GM18909 (cell line): ENCODE measurements around the gene GCLC.
"Not testable (repeated sequence)": the region's sequence is repeated elsewhere in the genome, so short reads cannot be mapped to it uniquely, and the experiment has no call there.

Experiments
- ATAC-seq: cut with Tn5 transposase; IDR thresholded peaks from one replicate; pipeline ENCODE4 v1.9.1; 2021; ENCODE audit warnings: mild to moderate bottlenecking; ENCODE audit not compliant: unreplicated experiment, poor library complexity

The GCLC gene

DNA sequence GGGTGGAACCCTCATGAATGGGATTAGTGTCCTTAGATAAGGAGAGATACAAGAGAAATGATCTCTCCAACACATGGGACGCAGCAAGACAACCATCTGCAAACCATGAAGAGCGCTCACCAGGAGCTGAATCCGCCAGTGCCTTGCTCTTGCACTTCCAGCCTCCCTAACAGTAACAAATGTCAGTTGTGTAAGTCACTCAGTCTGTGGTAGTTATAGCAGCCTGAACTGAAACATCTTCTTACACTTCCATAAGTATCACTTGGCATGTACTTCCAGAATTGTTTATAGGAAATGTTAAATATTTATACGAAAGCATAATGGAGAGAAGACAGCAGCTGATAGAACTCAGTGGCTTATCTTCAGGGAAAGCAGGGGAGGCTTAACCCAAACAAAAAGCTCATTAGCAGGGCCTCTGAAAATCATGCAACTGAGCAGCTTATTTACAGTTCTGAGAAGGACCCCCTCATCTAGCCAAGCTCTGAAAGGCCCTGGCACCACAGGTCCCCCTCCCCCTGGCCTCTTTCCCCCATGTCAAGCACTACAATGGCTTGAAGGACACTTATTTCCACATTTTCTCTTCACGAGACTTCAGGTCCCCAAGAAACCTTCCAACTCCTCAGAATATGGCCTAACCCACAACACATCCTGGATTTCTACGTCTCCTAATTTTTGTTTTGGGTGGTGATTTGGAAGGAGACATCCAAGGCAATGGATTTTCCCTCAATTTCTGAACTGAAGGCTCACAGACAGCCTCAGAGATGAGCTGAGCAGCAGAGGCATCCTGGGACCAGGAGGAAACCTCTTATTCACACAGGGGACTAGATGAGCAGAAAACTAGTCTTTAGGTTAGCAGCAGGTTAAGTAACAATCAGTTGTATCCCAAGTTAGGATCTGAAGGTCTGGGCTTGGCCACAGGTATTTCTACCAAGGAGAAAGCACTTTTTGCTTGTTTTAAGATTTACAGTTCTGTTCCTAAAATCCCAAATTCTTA, 49.1 kb downstream of the GCLC start:
- ATAC-seq = no peak

DNA sequence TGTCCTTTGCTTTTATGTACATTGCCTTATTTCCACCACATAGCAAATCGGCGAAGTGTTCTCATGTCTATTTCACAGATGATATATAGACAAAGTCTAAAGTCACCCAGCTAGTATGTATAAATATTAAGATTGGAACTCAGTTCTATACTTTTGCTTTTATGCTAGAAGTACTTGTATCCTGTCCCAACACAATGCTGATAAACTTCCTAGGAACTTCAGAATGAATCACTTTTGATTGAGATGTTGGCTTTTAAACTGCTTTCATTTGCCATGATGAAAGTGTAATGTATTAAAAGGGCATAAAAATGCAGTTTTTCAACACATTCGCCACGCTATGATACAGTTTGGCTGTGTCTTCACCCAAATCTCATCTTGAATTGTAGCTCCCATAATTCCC, 50.8 kb downstream of the GCLC start:
- no peak for ATAC-seq

DNA sequence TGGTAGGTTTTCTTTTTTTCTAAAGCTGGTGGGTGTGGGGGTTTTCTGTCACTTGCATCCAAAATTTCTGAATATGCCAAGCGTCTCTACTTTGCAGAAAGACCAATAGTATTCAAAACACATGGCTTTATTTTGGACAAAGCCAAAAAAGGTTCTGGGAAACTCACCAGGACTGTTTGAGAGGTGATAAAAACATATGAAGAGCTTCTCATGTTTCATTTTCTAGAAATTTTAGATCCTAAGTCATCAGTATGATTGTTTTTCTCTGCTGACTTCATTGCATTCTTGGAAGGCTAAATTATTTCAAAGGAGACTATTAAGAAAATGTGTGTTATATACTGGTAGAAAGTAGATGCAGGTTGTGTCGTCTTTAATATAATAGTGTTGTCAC, 51.3 kb downstream of the GCLC start:
- no peak for ATAC-seq

- no peak for ATAC-seq
These were observed 51.9 kb downstream of the GCLC start for GRCh38 chr6:53492860-53493634.

- no peak for ATAC-seq
These were observed 57.8 kb downstream of the GCLC start for GRCh38 chr6:53487080-53487479.

- no peak for ATAC-seq
These were observed 58.2 kb downstream of the GCLC start for GRCh38 chr6:53486679-53487078.

- peak; percentile 52 for ATAC-seq
These were observed 60.2 kb downstream of the GCLC start for GRCh38 chr6:53484476-53485280.

DNA sequence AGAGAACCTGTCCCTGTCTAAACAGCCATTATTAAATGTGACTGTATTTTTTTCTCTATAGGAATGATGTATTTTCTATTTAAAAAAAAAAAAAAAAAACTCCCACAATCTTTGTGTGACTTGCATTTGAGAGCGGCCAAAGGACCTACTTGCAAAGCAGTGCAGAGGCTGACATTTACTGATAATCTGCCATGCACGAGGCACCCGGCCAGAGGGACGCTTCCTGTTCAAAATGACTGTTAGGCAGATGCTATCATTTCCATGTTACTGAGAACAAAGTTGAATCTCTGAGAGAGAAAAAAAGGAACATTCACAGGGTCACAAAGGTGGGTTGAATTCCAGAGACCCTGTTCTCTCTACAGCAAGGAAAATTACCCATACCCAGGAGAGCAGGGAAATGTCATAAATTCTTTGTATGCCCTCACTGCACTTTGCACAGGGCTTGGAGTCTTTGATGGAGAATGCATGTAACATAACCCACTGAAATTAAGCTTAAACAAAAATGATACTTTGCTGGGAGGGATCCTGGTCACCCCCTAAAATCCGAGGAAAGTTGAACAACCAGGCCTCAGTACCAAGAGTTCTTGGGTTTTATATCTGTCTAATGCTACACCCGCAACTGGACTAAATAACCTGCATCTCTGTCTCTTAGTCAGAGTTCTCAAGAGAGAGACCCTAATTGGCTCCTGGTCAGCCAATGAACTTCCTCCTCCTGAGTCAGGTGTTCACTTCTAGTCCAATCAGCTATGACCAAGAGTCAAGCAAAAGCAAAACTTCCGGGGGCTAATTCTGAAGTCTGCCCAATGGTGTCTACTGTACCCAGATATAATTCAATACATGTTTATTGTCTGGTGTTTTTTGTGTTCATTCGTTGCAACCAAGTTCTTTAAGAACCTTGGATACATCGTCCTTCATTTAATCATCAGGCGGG, 61.2 kb downstream of the GCLC start:
- no peak for ATAC-seq

DNA sequence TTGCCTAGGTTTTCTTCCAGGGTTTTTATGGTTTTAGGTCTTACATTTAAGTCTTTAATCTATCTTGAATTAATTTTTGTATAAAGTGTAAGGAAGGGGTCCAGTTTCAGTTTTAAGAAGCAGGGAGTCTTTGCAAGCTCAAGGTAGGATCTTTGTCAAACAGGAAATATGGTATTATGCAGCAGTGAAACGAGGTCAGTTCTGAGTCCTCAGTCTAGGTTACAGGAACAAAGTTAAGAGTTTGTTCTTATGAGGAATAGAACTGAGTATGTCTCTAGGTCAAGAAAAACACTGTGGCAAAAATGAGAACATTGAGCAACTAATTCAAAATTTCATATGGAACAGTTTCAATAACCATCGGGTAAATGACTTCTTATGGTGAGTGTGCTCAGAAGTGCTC, 63.6 kb downstream of the GCLC start:
- ATAC-seq = no peak

DNA sequence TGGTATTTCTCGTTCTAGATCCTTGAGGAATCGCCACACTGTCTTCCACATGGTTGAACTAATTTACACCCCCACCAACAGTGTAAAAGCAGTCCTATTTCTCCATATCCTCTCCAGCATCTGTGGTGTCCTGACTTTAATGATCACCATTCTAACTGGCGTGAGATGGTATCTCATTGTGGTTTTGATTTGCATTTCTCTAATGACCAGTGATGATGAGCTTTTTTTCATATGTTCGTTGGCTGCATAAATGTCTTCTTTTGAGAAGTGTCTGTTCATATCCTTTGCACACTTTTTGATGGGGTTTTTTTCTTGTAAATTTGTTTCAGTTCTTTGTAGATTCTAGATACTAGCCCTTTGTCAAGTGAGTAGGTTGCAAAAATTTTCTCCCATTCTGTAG, 64.1 kb downstream of the GCLC start:
- ATAC-seq = not testable (repeated sequence)

- no peak for ATAC-seq
These were observed 65.0 kb downstream of the GCLC start for GRCh38 chr6:53479871-53480270.

DNA sequence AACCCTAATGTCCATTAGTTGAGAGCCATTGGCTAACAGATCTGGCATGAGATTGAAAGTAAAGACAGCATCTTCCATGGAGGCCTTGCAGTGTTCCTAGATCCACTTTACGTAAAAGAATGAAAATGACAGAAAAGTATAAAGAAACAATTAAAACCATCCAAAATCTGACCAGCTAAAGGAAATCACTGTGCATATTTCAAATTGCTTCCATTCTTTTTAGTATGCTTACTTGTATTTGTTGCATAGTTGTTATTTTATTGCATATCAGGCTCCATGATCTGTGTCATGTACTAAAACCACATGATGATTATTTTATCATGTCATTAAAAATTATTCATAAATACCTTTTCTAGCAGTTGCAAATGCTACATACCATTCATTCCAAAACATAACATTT, 67.9 kb downstream of the GCLC start:
- no peak for ATAC-seq

DNA sequence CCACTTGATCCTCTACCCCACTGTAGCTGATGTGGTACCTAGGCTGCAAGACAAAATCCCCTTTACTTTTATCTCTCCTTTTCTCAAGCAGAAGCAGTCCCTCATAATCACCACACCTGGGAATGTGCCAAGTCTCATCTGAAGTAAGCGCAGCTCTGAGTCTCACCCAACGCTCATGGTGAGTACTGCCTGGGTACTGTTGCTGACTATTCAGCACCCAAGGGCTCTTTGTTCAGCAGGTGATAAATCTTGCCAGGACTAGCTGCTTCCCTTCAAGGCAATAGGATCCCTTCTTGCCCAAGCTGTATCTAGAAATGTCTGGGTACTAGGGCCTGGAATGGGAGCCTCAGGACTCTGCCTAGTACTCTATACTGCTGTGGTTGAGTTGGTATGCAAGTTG, 70.9 kb downstream of the GCLC start:
- no peak for ATAC-seq

DNA sequence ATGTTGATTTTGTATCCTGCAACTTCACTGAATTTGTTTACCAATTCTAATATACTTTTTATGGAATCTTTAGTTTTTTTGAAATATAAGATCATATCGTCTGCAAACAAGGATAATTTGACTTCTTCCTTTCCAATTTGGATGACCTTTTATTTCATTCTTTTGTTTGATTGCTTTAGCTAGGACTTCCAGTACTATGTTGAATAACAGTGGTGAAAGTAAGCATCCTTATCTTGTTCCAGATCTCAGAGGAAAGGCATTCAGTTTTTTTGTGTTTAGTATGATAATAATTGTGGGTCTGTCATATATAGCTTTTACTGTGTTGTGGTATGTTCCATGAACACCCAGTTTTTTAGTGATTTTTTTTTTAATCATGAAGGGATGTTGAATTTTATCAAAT, 75.7 kb downstream of the GCLC start:
- no peak for ATAC-seq

- no peak for ATAC-seq
These were observed 78.6 kb downstream of the GCLC start for GRCh38 chr6:53466257-53466656.

DNA sequence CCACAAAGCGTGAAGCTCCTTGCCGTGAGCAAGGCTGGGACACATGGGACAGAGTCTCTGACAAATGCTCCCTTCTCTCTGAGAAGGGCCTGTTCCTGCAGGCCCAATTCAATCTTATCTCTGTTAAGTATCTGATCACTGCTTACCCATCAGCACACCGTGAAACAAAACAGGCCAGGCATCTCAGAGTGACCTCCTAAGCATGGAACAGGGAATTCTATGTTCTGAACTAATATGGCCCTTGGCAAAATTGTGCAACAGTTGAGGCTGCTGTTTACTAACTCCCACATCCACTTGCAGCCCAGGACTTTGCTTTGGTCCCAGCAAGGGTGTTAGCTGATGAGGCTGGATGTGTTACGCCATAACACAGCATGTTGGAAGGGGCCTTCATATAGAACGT, 79.2 kb downstream of the GCLC start:
- no peak for ATAC-seq

DNA sequence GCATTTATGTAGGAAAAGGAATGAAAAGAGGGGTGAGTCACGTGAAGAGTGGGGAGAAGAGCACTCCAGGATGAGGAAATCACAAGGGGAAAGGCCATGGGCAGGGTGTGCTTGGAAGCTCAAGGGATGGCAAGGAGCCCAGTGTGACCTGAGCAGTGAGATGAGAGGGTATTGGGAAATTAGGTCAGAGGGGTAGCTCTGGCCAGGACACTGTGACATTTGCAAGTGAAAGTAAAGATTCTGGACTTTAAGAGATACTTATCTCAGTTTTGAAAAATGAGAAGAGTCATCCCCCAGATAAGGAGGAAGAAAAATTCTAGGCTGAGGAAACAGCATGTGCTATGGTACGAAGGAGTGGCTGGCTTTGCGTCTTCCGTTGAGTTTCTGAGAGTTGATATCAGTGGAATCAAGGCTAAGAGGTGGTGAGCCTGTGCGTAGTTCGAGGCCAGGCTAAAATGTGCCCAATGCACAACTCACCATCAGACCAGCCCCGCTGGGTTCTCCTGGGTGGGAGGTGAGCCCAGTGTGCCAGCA, 79.9 kb downstream of the GCLC start:
- no peak for ATAC-seq

- no peak for ATAC-seq
These were observed 80.4 kb downstream of the GCLC start for GRCh38 chr6:53464483-53464882.

DNA sequence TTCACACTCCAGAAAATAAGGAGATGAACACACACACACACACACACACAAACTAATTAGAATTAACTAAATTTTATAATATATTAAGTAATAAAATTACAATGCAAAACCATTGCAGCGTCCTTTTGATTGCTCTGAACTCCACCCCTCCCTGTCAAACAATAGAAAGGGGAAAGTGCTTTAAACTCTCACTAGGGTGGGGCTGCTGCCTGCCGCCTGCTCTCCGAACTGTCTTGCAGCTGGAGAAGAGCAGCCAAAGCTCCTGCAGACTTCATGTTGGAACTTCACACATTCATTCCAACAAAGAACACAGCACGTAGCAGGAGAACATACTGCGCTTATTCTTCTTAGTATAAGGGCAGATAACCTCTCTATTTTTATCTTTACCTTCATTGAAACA, 83.2 kb downstream of the GCLC start:
- ATAC-seq = peak; percentile 24
